GM23248 (cell line): ENCODE data around the gene THAP2.

Experiments used
- EZH2 ChIP-seq: fragments of 200-600 bp; sonication (generic); IDR thresholded peaks from 2 replicates; pipeline ENCODE4 v1.6.1; 2018; ENCODE audit warnings: antibody characterized with exemption, mild to moderate bottlenecking; ENCODE audit not compliant: insufficient read depth, poor library complexity, severe bottlenecking
- EZH2phosphoT487 ChIP-seq: fragments of 200-600 bp; sonication (generic); IDR thresholded peaks from 2 replicates; pipeline ENCODE4 v1.6.1; 2018; ENCODE audit warnings: antibody characterized with exemption, moderate library complexity, mild to moderate bottlenecking, low read depth; ENCODE audit not compliant: insufficient read depth

GRCh38 chr12:71654200-71654599 lies 9.9 kb upstream of the THAP2 start:
- TF ChIP-seq EZH2phosphoT487: no peak
- no peak for TF ChIP-seq EZH2
